HG03575 (cell line): ENCODE data around the gene PIGT.

Experiments used
- ATAC-seq: cut with Tn5 transposase; IDR thresholded peaks from one replicate; pipeline ENCODE4 v1.9.1; 2021; ENCODE audit not compliant: unreplicated experiment, insufficient number of reproducible peaks, low FRiP score; ENCODE audit errors: extremely low read depth

The PIGT gene

DNA sequence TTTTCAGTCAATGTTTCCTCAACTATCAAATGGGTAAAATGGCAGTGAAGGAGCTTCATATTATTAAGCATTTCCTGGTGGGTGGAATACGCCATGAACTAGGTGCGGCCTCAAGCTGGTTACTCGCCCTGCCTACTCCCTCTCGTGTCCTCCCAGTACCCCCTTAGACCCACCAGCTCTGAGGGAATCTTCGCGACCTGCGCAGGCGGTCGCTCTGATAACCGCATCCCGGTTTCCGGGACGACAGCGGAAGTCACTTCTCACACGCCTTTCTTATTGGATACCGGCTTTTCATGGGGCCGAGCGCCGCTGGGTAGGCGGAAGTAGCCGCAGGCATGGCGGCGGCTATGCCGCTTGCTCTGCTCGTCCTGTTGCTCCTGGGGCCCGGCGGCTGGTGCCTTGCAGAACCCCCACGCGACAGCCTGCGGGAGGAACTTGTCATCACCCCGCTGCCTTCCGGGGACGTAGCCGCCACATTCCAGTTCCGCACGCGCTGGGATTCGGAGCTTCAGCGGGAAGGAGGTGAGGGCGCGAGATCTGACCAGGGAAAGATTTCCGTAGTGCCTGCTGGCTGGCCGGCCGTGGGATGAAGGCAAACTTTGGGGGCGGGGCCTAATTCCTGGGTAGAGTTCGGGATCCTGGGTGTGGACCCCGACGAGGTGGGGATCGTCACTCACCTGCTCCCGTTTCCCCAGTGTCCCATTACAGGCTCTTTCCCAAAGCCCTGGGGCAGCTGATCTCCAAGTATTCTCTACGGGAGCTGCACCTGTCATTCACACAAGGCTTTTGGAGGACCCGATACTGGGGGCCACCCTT is at the start of gene PIGT:
Gene PIGT, plus strand, starts transcription at position 320 of the 816 bp plus-strand sequence. Its CDS starts 16 bp downstream, at position 336.
- no peak for ATAC-seq

DNA sequence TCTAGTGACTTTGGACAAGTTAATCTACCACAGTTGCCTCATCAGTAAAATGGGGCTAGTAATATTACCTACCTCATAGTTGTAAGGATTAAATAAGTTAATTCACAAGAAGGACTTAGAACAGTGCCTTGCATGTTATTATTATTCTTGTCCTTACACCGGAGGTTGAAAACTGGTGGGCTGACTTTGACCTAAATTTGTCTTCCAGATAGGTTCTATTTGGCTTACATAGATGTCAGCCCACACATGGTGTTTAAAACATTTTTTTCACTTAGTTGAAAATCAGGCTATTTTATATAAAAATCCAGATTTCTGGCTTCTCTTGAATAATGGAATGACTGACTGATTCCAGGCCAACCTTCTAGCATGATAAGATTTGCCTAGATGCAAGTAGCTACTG is 49.7 kb upstream of the PIGT start:
- no peak for ATAC-seq

DNA sequence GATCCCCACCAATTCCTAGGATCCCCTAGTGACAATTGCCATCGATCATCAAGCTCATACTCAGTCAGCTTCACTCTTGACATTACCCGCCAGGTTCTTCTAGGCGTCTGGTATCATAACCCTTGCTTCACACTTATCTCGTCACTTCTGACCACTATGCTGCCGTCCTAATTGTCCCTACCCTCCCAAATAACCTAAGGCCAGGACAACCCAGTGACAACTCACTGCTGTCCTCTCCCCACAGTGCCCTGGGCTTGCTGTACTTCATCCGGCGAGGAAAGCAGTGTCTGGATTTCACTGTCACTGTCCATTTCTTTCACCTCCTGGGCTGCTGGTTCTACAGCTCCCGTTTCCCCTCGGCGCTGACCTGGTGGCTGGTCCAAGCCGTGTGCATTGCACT is 49.3 kb upstream of the PIGT start:
- ATAC-seq, result no peak

DNA sequence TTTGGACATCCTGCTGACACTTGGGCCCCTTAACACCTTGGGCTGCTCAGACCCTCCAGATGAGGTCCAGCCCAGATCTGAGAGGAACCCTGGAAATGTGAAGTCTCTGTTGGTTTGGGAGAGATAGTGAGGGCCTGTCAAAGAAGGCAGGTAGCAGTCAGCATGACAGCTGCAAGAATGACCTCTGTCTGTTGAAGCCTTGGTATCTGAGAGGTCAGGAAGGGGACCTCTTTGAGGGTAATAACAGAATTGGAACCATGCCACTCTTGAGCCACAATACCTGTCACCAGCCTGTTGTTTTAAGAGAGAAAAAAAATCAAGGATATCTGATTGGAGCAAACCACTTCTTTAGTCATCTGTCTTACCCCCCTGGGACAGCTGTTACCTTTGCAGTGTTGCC is 48.8 kb upstream of the PIGT start:
- ATAC-seq, result no peak

DNA sequence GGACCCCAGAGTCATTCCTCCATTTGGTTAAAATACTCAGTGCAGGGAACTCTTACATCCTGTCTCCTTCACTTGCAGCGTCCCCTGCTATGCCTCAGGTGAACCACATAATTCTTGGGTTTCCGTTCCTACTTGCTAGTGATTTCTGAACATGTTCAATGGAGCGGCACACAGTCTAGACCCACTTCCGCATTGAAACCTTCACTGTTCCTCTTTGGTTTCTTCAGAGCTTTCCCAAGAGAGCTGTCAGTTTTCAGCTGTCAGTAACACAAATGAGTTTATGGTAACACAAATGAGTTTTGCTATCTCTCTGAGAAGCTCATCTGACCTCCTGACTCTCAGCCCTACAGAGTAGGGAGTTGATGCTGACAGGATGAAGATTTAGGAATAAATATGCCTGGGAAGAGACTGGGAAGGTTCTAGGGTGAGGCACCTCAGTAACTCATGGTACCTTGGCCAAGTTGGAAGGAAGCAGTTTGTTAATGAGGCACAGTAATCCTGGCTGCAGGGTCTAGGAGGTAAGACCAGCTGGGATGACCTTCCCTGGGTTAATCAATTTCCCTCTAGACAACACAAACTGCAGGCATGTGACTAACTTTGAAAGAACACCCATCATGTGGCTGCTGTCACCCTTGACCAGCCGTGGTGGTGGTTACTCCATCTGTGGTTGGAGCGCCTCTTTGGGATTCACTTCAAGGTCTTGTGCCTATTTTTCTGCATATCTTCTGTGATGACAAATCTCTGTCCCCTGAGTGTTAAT is 47.5 kb upstream of the PIGT start:
- peak; percentile 48 for ATAC-seq

DNA sequence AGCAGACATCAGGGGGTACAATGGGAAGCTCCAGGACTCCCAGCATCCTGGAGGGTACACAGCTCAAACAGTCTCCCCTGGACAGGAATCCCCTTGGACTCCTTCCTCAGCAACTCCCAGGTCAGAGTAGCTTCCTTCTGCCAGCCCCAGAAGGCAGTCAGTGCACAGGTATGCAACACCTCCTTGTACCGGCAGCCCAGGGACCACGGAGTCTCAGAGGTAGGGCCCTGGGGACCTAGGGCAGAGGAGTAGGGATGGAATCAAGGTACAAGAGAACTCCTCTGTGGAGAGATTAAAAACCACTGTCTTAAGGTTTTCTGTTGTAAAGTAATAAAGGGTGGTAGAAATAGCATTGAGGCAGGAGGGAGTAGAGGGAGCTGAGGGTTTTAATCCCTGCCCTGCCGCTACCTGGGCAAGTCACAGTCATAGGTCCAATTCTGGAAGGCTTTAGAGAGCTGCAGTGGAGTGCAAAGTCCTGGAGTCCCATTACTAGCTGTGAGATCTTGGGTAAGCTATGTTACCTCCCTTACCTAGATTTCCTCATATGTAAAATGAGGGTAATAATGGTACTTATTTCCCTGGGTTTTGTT is 45.3 kb upstream of the PIGT start:
- no peak for ATAC-seq

DNA sequence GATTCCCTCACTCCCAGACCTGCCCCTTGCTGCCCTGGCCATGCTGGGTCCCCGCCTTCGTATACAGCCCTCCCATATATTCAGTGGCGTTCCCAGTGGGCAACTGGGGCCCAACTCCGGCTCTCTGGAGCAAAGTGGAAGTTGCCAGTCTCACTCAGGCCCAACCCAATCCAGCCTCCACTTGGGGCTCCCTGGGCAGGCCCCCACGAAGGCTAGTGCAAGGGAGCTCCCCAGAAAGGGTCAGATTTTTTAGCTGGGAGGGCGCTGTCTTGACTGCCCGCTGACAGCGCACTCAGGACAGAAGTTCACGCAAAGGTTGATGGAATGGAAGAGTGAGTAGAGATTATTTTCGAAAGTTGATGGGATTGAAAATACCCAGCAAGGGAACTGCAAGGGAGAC is 43.7 kb upstream of the PIGT start:
- no peak for ATAC-seq

DNA sequence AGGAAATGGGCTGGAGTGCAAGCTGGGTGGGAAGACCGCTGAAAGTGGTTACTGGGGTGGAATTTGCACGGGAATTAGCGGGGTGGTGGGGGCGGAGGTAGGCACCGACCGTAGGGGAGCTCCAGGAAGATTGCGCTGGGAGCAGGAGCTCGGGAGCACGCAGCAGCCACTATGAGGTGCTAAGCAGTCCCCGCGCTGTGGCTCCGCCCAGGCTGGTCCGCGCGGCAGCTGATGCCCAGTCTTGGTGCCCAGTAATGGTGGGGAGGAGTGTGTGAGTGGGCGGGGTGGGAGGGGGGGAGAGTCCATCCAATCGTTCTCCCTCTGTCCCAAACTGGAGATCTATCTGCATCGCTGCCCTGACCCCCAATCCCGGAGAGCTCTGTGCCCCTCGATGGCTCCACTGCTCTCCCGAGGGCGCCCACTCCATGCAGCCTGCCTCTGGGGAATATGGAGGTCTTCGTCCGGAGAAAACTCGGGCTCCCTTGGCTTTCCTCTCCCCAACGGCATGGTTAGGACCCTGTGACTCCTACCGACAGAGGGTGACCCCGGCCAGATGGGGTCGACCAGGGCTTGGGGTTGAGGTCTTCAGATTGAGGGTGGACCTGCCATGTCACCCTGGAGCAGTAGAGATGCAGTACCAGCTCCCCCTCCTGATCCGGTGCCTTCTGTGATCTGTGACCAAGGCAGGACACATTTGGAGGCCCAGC is 43.1 kb upstream of the PIGT start:
- ATAC-seq, result no peak

DNA sequence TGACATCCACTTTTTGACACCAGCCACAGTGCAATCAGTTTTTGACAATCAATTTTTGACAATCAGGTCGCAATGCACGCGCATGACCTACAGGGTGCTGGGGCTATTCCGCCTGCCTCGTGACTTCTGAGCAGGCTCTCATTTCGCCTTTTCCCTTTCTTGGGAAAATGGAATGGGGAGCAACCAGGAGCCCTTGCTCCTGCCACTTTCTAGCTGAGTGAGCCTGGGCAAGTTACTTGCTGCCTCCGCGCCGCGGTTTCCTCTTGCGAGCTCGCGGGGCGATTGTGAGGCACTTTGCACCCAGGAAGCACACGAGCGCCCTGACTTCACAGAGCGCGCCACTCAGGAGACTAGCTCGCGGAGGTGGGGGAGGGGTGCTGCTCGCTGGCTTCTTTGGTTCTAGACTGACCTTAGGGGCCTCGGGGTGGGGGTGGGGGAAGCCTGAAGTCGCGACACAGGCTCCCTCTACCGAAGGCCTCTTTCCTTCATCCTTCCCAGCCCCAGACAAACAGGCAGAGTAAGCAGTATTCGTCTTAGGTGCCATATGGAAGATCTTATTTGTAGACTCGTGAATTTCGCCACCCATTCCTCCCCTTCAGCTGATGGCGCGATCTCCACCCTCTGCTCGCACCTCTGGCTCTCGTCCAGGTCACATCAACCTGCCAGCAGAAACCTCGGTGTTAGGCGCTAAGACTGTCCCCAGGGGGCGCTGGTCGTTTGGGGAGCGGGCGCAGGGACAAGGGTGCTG is 42.4 kb upstream of the PIGT start:
- ATAC-seq, result no peak

DNA sequence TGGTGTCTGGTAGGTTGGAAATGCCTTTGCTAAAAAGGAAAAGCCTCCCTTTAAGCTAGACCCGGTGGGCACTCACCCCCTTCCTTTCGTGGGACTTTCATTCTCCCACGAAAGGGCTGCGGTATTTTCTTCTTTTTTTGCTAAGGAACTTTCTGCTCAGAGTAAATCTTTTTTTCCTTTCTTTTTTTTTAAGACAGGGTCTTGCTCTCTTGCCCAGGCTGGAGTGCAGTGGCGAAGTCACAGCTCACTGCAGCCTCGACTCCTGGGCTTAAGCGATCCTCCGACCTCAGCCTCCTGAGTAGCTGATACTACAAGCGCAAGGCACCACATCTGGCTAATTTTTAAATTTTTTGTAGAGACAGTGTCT is 41.9 kb upstream of the PIGT start:
- ATAC-seq, result no peak

DNA sequence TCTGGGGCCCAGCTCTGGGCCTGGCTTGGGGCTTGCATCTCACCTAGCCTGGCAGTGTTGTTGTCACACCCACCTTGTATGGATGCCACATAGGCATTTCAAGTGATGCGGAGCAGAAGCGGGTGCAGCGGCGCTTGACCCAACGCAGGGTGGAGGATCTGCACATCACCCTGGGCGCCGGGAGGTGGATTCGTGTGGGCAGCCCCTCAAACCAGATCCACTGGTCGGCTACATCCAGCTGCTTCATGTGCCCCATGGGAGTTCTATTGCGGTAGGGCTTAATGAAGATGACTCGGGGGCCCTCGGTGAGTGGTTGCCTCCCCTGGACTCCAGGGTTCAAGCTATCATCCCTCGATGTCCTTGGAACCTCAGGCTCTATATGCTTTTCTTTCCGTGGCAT is 41.0 kb upstream of the PIGT start:
- no peak for ATAC-seq

DNA sequence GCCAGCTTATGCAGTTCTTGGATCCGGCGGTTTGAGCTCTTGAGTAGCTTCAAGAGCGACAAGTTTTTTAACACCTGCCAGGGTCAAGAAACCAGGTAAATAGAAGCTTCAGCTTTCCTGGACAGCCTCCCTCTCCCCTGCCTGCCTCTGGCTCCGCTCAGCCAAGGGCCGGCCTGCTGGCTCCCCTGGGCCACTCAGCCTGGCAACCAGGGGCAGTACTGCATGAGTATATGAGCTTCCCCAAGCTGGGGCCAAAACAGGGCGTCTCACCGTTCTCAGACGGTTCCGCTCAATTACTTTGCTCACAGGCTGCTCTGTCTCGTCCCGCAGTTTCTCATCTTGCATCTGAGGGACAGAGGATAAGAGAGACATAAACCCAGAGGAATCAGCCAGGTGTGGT is 38.7 kb upstream of the PIGT start:
- no peak for ATAC-seq

DNA sequence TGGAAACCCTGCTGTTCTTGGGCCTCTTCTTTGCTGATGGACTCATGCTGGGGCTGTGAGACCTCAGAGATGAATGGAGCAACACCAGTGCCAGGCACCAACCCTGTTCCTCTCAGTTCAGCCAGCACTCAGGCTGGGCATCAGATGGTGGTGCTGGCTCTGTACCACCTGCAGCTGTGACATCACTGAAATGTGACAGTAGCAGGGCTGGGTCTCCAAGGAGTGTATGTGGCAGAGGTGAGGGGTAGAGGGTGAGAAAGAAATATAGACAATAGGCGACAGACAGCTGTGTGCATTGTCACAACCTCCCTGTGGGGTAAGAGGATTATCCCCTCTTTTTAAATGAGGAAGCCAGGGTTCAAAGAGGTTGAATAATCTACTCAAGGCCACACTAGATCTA is 37.8 kb upstream of the PIGT start, which contains the start of gene TP53TG5:
Gene TP53TG5, minus strand, starts transcription at position 135 of the 400 bp plus-strand sequence. Its CDS starts 89 bp downstream, at position 46.
- no peak for ATAC-seq

DNA sequence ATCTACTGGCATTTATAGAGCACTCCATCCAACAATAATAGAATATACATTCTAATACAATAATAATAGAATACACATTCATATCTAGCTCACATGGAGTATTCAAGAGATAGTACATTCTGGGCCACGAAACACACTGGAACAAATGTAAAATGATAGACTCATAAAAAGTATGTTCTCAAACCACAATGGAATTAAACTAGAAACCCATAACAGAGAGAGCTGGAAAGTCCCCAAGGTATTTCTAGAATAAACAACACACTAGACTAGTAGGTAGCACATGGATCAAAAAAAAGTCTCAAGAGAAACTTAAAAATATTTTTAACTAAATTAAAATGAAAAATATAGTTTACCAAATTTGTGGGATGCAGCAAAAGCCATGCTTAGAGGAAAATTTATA is 28.7 kb upstream of the PIGT start:
- ATAC-seq, result no peak

DNA sequence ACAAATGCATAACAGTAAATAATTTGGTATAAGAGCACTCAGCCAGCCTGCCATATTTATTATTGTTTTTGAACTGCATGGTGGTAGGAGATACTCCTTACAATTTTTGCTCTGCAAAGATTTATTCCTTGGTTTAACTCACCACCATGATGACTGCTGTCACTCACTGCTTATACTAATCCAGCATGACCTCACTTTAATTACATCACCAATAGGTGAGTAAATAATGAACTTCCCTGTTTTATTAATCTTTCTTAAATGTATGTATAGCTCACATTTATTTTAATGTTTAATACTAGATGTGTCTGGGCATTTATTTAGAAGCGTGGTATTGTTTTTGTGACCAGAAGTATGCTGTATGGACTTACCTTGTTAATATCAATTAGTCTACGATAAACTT is 25.0 kb upstream of the PIGT start:
- no peak for ATAC-seq

DNA sequence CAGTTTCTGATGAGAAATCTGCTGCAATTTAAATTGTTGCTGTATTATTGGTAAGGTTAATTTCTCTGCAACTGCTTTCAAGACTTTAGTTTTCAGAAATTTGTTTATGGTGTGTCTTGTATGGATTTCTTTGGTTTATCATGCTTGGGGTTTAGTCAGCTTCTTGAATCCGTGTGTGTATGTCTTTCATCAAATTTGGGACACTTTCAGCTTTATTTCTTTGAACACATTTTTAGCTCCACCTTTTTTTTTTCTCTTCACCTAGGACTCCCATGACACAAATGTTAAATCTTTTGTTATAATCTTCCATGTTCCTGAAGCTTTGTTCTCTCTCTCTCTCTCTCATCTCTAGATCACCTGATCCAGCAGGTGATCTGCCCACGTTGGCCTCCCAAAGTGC is 24.4 kb upstream of the PIGT start:
- no peak for ATAC-seq

DNA sequence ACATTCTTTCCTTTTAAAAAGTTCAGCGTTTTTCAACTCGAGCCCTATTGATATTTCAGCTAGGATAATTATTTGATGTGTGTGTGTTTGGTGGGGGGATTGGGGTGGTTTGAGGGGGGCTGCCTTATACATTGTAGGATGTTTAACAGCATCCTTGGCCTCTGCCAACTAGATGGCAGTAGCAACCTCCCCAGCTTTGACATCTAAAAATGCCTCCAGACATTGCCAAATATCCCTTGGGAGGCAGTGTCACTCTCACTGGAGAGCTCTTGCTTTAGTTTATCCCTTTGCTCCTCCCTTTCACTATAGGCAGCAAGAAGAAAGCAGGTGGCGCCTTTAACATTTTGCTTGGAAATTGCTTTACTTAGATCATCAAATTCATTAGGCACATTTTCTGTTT is 23.2 kb upstream of the PIGT start:
- no peak for ATAC-seq

DNA sequence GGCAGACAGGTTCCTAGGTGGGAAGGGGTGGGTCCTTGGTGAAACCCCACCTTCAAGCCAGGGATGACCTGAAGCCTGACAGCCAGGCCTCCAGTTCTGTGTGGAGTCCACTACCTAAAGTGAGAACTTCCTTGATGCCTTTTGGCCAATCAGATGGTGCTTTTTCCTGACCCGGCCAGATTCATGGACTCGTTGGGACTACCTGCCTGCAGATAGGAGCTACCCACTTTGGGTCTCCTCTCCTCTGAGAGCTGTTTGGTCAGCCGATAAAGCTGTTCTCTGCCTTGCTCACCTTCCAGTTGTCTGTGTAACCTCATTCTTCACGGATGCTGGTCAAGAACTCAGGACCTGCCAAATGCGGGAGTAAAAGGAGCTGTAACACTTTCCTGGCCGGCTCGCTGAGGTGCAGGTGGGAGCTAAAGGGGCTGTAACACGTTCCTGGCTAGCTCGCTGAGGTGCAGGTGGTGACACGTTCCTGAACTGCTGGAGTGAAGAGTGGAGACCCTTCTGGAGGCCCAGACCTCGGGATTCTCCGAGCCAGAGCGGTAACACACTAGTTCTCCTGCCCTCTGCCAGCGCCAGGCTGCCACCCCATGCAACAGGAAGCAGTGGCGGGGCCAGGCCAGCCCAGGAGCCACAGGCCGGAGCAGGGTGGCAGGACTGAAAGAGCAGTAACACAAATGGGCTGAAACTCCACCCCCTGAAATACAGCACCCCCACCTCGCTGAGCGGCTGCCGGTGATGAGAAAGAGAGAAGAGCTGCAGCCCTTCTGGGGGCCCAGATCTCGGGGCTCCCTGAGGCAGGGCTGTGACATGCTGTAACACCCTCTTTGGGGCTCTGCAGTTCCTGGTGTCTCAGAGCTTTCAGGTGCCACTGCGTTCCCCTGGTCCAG is 21.5 kb upstream of the PIGT start:
- no peak for ATAC-seq
